Ammon's horn (tissue), 1 donor: ENCODE results near the gene DACT2.

ENCODE experiments used
- DNase-seq: peaks from one replicate; pipeline ENCODE4 v3.0.0-alpha.2; 2016; ENCODE audit warnings: low spot score

The DACT2 gene

GRCh38 chr6:168265827-168266815 is 53.5 kb downstream of the DACT2 start:
- no peak for DNase-seq

GRCh38 chr6:168265394-168265793 is 54.2 kb downstream of the DACT2 start:
- no peak for DNase-seq

- DNase-seq, result no peak
These were observed 54.8 kb downstream of the DACT2 start for GRCh38 chr6:168264593-168265335.

DNA sequence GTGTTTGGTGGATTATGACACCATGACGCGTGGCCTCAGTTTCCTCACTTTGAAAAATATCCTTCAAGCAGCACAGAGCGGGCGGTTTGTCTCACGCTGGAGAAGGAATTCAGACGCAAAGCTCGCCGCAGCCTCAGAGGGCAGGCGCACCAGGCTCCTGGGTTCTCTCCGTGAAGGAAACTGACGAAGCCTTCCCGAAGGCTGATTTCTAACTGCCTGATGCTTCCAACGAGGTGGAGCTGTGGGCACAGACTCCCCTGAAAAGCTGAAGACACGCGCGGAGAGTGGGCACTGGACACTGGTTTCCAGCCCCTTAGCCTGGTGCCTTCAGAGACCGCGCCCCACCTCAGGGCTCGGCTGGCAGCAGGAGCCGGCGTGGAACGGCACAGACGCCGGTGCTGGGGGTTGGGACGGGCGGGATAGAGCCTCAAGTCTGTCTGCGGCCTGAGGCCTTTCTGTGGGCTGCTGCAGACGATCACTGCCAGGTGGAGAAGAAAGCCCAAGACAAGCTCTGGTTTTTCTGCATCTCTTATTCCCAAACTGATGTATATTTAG is 56.1 kb downstream of the DACT2 start:
- DNase-seq, result no peak

DNA sequence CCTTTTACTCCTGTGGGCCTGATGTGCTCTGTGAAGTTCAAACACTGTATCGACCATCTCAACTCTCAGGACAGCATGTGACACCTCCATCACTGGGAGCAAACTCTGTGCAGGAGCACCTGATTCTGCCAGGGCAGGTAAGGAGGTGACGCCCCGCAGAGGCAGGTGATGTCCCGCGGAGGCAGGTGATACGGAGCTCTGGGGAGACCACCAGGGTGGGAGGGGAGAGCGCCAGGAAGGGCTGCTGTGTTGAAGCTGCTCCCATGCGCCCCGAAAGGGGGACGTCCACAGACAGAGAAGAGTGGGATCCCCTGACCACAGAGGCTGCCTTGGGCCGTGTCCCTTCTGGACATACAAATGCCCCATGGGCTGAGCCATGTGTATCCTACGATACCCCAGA is 58.3 kb downstream of the DACT2 start:
- no peak for DNase-seq

- no peak for DNase-seq
These were observed 59.1 kb downstream of the DACT2 start for GRCh38 chr6:168260420-168260987.

GRCh38 chr6:168258795-168259194 is 60.8 kb downstream of the DACT2 start:
- DNase-seq, result no peak

DNA sequence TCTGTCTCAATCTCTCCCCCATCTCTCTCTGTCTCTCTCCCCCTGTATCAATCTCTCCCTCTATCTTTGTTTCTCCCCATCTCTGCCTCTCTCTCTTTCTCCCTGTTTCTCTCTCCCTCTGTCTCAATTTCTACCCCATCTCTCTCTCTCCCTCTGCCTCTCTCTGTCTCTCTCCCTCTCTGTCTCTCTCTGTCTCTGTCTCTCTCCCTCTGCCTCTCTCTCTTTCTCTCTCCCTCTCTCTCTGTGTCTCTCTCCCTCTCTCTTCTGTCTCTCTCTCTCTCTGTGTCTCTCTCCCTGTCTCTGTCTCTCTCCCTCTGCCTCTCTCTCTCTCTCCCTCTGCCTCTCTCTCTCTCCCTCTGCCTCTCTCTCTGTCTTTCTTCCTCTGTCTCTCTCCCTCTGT is 62.6 kb downstream of the DACT2 start:
- DNase-seq, result no peak
